HL-60/S4 treated with retinoic acid at 250 ng/mL for 4 days and 3 days (cell line): ENCODE data around the gene FGF16.
"Not testable (repeated sequence)": the region's sequence is repeated elsewhere in the genome, so short reads cannot be mapped to it uniquely, and the experiment has no call there.

Experiments
- in situ Hi-C: fragments of 300-500 bp; cut with MboI; formaldehyde crosslinking; loops from 2 replicates; pipeline ENCODE4 v1.7.0; 2022; ENCODE audit warnings: low sequenced_read_pairs

Gene FGF16

DNA sequence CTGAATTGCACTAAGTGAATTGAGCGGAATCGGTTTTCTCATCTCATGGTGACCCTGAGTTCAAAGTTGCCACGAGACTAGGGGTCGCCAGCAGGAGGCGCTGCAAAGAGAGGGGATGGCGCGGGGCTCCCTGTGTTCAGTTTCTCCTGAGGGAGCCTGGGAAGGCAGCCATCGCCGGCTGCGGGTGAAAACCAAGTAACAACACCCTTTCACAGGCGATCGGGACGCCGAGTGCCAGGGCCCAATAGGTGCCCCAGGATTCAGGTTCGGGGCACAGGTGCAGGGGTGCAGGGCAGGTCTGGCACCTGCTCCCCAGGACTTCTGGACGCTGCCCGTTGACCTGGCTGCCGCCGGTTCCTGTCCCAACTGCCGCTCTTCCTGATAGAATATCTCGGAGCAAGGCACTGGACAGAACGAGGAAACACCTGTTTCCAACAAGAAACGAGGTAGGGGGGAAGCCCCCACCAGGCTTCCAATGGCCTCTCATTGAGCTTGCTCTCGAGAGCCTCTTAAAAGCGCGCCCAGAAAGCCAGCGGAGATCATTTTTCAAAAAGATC is 1.1 kb upstream of the FGF16 start:
- in situ Hi-C loops: no loop called here

GRCh38 chrX:77447653-77448569 is 722 bp downstream of the FGF16 start:
- in situ Hi-C loops: no loop called here

DNA sequence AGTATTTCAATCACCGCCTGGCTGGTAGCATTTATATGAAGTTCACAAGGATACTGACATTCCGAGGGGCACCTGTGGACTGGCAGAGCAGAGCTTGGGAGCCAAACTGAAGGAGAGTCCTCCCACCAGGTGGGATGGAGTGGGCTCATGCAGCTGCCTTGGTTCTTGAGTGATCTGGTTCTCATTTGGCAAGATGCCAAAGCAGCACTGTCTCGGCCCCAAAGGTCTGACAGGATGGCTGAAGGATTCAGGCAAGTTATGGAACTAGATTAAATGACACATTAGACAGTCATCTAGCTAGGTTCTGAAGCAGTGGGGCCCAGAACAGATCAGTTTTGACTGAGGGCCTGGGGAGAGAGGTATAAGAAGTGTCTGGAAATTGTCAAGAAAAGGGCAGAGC is 3.2 kb downstream of the FGF16 start:
- in situ Hi-C loops: no loop called here

DNA sequence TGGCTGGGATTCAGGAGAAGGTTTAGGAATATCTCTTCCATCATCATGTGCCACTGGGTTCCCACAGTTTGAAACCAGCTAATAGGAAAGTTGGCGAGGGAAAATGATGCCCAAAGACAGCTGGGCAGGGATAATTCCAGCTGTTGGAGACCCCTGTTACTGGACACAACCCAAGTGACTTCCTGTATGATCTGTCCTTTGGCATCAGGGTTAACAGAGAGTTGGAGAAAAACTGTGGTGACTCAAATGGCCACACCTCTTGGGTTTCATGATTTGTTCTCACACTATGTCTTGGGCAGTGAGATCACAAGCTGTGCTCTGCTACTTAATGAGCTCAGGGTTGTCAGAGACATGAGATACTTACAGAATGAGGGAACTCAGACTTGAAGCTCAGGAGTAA is 3.8 kb downstream of the FGF16 start:
- in situ Hi-C loops: no loop called here

DNA sequence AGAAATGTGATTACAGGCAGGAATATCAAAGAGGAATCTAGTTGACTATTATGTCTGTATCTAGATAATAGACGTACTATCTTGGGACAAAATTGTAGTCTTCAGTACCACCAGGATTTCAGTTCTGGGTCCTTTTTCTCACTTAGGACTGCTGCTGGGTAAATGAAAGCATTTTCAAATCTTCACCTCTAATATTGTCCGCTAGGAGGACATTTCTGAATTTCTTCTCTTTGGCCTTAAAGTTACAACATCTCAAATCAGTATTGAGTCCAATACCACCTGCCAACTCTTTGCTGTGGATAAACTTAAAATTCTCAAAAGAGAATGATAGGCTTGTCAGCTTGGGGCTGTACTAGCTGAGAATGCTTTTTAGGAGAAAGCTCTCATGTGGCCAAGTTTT is 6.0 kb downstream of the FGF16 start:
- in situ Hi-C loops: no loop called here

DNA sequence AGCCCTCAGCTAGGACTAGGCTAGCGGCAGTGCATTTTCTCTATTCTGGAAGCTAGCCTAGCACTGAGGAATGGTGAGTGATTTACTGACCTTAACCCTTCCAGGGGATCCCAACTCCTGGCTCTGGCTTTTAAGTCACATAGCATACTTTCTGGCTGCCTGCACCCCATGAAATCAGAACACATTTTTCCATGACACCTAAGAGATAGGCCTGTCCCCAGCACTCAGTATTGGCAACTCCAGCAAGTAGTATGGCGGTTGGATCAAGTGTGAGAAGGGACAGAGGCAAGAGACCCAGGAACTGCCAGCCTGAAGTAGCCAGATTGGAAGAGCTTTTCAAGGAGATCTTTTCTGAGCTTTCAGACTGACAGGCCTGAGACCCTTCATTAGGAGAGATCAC is 8.2 kb downstream of the FGF16 start:
- in situ Hi-C loops: no loop called here

DNA sequence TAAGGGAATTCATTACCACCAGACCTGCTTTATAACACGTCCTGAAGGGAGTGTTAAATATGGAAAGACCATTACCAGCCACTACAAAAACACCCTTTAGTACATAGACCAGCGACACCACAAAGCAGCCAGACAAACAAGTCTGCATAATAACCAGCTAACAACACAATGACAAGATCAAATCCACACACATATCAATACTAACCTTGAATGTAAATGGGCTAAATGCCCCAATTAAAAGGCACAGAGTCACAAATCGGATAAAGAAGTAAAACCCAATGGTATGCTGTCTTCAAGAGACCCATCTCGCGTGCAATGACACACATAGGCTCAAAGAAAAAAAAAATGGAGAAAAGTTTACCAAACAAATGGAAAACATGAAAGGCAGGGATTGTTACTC is 36.9 kb downstream of the FGF16 start:
- in situ Hi-C loops: no loop called here

GRCh38 chrX:77493677-77494553 is 46.7 kb downstream of the FGF16 start:
- in situ Hi-C loops: no loop called here

DNA sequence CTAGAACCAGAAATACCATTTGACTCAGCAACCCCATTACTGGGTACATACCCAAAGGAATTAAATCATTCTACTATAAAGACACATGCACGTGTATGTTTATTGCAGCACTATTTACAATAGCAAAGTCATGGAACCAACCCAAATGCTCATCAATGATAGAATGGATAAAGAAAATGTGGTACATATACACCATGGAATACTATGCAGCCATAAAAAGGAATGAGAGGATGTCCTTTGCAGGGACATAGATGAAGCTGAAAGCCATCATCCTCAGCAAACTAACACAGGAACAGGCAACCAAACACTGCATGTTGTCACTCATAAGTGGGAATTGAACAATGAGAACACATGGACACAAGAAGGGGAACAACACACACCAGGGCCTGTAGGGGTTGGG is 53.0 kb downstream of the FGF16 start:
- in situ Hi-C loops: not testable (repeated sequence)

- in situ Hi-C loops: no loop called here
These were observed 55.8 kb downstream of the FGF16 start for GRCh38 chrX:77502951-77503525.

GRCh38 chrX:77505227-77505626 is 58.0 kb downstream of the FGF16 start:
- in situ Hi-C loops: no loop called here
